ENCODE measurements around the gene SMARCC1. TPM values are rescaled to one million over a fixed set of nuclear protein-coding genes. Genes with fewer than 3 reads are reported as not detected.

Gene SMARCC1
- total RNA-seq, 1 donor from 2014 or later = 99.6 TPM

GRCh38 chr3:47701388-47701787, 80.3 kb downstream of the SMARCC1 start:
- H3K27ac Mint-ChIP-seq (ENCODE audit: unreplicated experiment) = no peak overlapping the region
- no peaks in the 10 kb centered on the region for H3K27me3 Mint-ChIP-seq (ENCODE audit: unreplicated experiment)
- peaks cover 12% of the 10 kb centered on the region for H3K4me1 Mint-ChIP-seq (ENCODE audit: unreplicated experiment)
- DNase-seq (ENCODE audit: extremely low spot score, unreplicated experiment) = no peak
- no peak overlapping the region for H3K4me3 Mint-ChIP-seq (ENCODE audit: unreplicated experiment)
- H3K36me3 Mint-ChIP-seq (ENCODE audit: unreplicated experiment) = peaks cover 31% of the 10 kb centered on the region
- TF ChIP-seq CTCF (IDR thresholded peaks at IDR 0.05) = no peak
- H3K9me3 Mint-ChIP-seq (ENCODE audit: unreplicated experiment) = no peaks in the 10 kb centered on the region

GRCh38 chr3:47692158-47692557, 89.5 kb downstream of the SMARCC1 start:
- no peak for DNase-seq (ENCODE audit: extremely low spot score, unreplicated experiment)
- no peak for TF ChIP-seq CTCF (IDR thresholded peaks at IDR 0.05)
- Mint-ChIP-seq H3K4me1 (ENCODE audit: unreplicated experiment) (no peaks in the 10 kb centered on the region), H3K36me3 (ENCODE audit: unreplicated experiment) (peaks cover 43% of the 10 kb centered on the region), H3K27ac (ENCODE audit: unreplicated experiment) (no peak overlapping the region), H3K4me3 (ENCODE audit: unreplicated experiment) (no peak overlapping the region), H3K9me3 (ENCODE audit: unreplicated experiment) (no peaks in the 10 kb centered on the region), H3K27me3 (ENCODE audit: unreplicated experiment) (no peaks in the 10 kb centered on the region)

- no peak for TF ChIP-seq CTCF (IDR thresholded peaks at IDR 0.05)
- H3K36me3 Mint-ChIP-seq (ENCODE audit: unreplicated experiment) = peaks cover 53% of the 10 kb centered on the region
- no peak overlapping the region for H3K4me3 Mint-ChIP-seq (ENCODE audit: unreplicated experiment)
- H3K9me3 Mint-ChIP-seq (ENCODE audit: unreplicated experiment) = no peaks in the 10 kb centered on the region
- H3K27me3 Mint-ChIP-seq (ENCODE audit: unreplicated experiment) = no peaks in the 10 kb centered on the region
- peaks cover 3% of the 10 kb centered on the region for H3K4me1 Mint-ChIP-seq (ENCODE audit: unreplicated experiment)
- no peak for DNase-seq (ENCODE audit: extremely low spot score, unreplicated experiment)
- H3K27ac Mint-ChIP-seq (ENCODE audit: unreplicated experiment) = no peak overlapping the region
These were observed 93.2 kb downstream of the SMARCC1 start for GRCh38 chr3:47688488-47688887.

GRCh38 chr3:47685037-47685436, 96.7 kb downstream of the SMARCC1 start:
- no peak overlapping the region for H3K27ac Mint-ChIP-seq (ENCODE audit: unreplicated experiment)
- H3K9me3 Mint-ChIP-seq (ENCODE audit: unreplicated experiment) = no peaks in the 10 kb centered on the region
- no peak for DNase-seq (ENCODE audit: extremely low spot score, unreplicated experiment)
- H3K4me3 Mint-ChIP-seq (ENCODE audit: unreplicated experiment) = no peak overlapping the region
- H3K36me3 Mint-ChIP-seq (ENCODE audit: unreplicated experiment) = peaks cover 41% of the 10 kb centered on the region
- peaks cover 3% of the 10 kb centered on the region for H3K4me1 Mint-ChIP-seq (ENCODE audit: unreplicated experiment)
- TF ChIP-seq CTCF (IDR thresholded peaks at IDR 0.05) = no peak
- no peaks in the 10 kb centered on the region for H3K27me3 Mint-ChIP-seq (ENCODE audit: unreplicated experiment)

- H3K4me3 Mint-ChIP-seq (ENCODE audit: unreplicated experiment) = no peak overlapping the region
- no peaks in the 10 kb centered on the region for H3K27me3 Mint-ChIP-seq (ENCODE audit: unreplicated experiment)
- H3K9me3 Mint-ChIP-seq (ENCODE audit: unreplicated experiment) = no peaks in the 10 kb centered on the region
- H3K36me3 Mint-ChIP-seq (ENCODE audit: unreplicated experiment) = peaks cover 32% of the 10 kb centered on the region
- peaks cover 3% of the 10 kb centered on the region for H3K4me1 Mint-ChIP-seq (ENCODE audit: unreplicated experiment)
- TF ChIP-seq CTCF (IDR thresholded peaks at IDR 0.05) = no peak
- no peak overlapping the region for H3K27ac Mint-ChIP-seq (ENCODE audit: unreplicated experiment)
- no peak for DNase-seq (ENCODE audit: extremely low spot score, unreplicated experiment)
These were observed 100.7 kb downstream of the SMARCC1 start for GRCh38 chr3:47681016-47681415.
